ENCODE measurements around the gene CLEC2L. TPM values are rescaled to one million over a fixed set of nuclear protein-coding genes. Genes with fewer than 3 reads are reported as not detected.

The CLEC2L gene
- total RNA-seq, 4 donors from 2014 or later: 0.36 TPM; not detected in 3

GRCh38 chr7:139589474-139589873, 66.0 kb downstream of the CLEC2L start:
- no peak for TF ChIP-seq CTCF (IDR thresholded peaks at IDR 0.05)
- ATAC-seq (ENCODE audit: low FRiP score) (no peak), DNase-seq (ENCODE audit: low spot score) (no peak)

- DNase-seq (ENCODE audit: low spot score) (no peak), ATAC-seq (ENCODE audit: low FRiP score) (no peak)
- no peak for TF ChIP-seq CTCF (IDR thresholded peaks at IDR 0.05)
Measured at GRCh38 chr7:139591550-139592195, 68.2 kb downstream of the CLEC2L start.

- TF ChIP-seq CTCF (IDR thresholded peaks at IDR 0.05): no peak
- ATAC-seq (ENCODE audit: low FRiP score) (no peak), DNase-seq (ENCODE audit: low spot score) (no peak)
Measured at GRCh38 chr7:139592801-139593461, 69.4 kb downstream of the CLEC2L start.

GRCh38 chr7:139594090-139594489, 70.6 kb downstream of the CLEC2L start:
- TF ChIP-seq CTCF (IDR thresholded peaks at IDR 0.05): no peak
- DNase-seq (ENCODE audit: low spot score) (no peak), ATAC-seq (ENCODE audit: low FRiP score) (no peak)

Other genes starting within 250 kb of the CLEC2L start
- 10 to 100 TPM in 3 of 4 donors, 1 to 10 TPM in 1; 4.1 to 23.6 (median 13.7) TPM for gene FMC1, start 182.3 kb upstream of the CLEC2L start, total RNA-seq
- 10 to 100 TPM; 46.6 to 78.9 (median 61.1) TPM for gene LUC7L2, start 163.8 kb upstream of the CLEC2L start, total RNA-seq
- 1 to 10 TPM in 1 of 4 donors, not detected in 3; 2.4 TPM for gene KLRG2, start 40.0 kb upstream of the CLEC2L start, total RNA-seq

Data from omental fat pad (tissue), 4 donors.